H1 (cell line): ENCODE measurements around the gene PPIB. TPM values are rescaled to one million over a fixed set of nuclear protein-coding genes. Genes with fewer than 3 reads are reported as not detected.

ENCODE experiments used
- CTCF ChIA-PET: fragments of 300-600 bp; sonication (Branson Sonifier 250); formaldehyde crosslinking; loops from one replicate; lab custom pipeline; 2021; ENCODE audit not compliant: partially characterized antibody; lab: Charles Lee
- POLR2A ChIA-PET: fragments of 300-600 bp; sonication (Branson Sonifier 250); formaldehyde crosslinking; loops from one replicate; lab custom pipeline; 2021; ENCODE audit warnings: inconsistent platforms; ENCODE audit not compliant: partially characterized antibody; lab: Charles Lee
- DNase-seq, 2 experiments: peaks; one replicate each; pipeline versions ENCODE4 v3.0.0 to v3.0.0-alpha.2; 2010 to 2022; ENCODE audit warnings: low spot score in 2 of 2, low read depth in 1 of 2, mixed read lengths in 1 of 2
- FAIRE-seq: peaks from 2 replicates; lab custom pipeline; 2011; peaks lifted over from hg19 to GRCh38; lab: Jason Lieb, UNC
- H2AFZ ChIP-seq: 2 replicates; pipeline ENCODE4 v1.8.1; 2012; ENCODE audit warnings: low read length, inconsistent platforms
- H2AK5ac ChIP-seq: 2 replicates; pipeline ENCODE4 v1.6.1; 2013; ENCODE audit warnings: low read depth, low read length
- H2BK120ac ChIP-seq: replicated peaks from 2 replicates; pipeline ENCODE3; 2013; ENCODE audit warnings: low read depth, low read length, inconsistent platforms
- H2BK12ac ChIP-seq: 2 replicates; pipeline ENCODE4 v1.6.1; 2013; ENCODE audit warnings: low read depth, low read length
- H2BK15ac ChIP-seq: 2 replicates; pipeline ENCODE4 v1.6.1; 2013; ENCODE audit warnings: low read length
- H2BK20ac ChIP-seq: 2 replicates; pipeline ENCODE4 v1.6.1; 2013; ENCODE audit warnings: low read length
- H2BK5ac ChIP-seq: 2 replicates; pipeline ENCODE4 v1.6.1; 2013; ENCODE audit warnings: low read depth, low read length
- H3K14ac ChIP-seq: 2 replicates; pipeline ENCODE4 v1.6.1; 2013; ENCODE audit warnings: inconsistent platforms; ENCODE audit not compliant: insufficient read length
- H3K18ac ChIP-seq: 2 replicates; pipeline ENCODE4 v1.6.1; 2013; ENCODE audit warnings: low read length; ENCODE audit errors: extremely low read depth
- H3K23ac ChIP-seq: 2 replicates; pipeline ENCODE4 v1.6.1; 2013; ENCODE audit warnings: inconsistent platforms; ENCODE audit not compliant: insufficient read length
- H3K23me2 ChIP-seq: 2 replicates; pipeline ENCODE4 v1.6.1; 2013; ENCODE audit warnings: low read depth, low read length
- H3K27ac ChIP-seq: 2 replicates; pipeline ENCODE4 v1.6.1; 2011; ENCODE audit warnings: low read depth, low read length, inconsistent platforms
- H3K27me3 ChIP-seq, 4 experiments: replicated peaks in 1 of 4; 1 replicate in 1 of 4; 2 replicates in 3 of 4; pipeline versions ENCODE4 v1.6.1 to v1.8.1; 2011 to 2013; ENCODE audit warnings: low read length in 3 of 4, mild to moderate bottlenecking in 3 of 4, inconsistent platforms in 2 of 4, mixed read lengths in 2 of 4, moderate library complexity in 1 of 4; ENCODE audit not compliant: control insufficient read depth in 3 of 4, insufficient read depth in 3 of 4; ENCODE audit errors: extremely low read depth in 1 of 4
- H3K36me3 ChIP-seq, 4 experiments: 2 replicates each; pipeline versions ENCODE4 v1.6.1 to v1.8.1; 2011 to 2013; ENCODE audit warnings: mild to moderate bottlenecking in 4 of 4, low read length in 3 of 4, moderate library complexity in 2 of 4, control low read depth in 1 of 4, inconsistent platforms in 1 of 4; ENCODE audit not compliant: insufficient read depth in 4 of 4, control insufficient read depth in 2 of 4
- H3K4ac ChIP-seq: replicated peaks from 2 replicates; pipeline ENCODE3; 2013; ENCODE audit warnings: low read length, low read depth, mixed read lengths, inconsistent platforms; ENCODE audit not compliant: insufficient read length
- H3K4me1 ChIP-seq, 4 experiments: replicated peaks in 1 of 4; 1 replicate in 1 of 4; 2 replicates in 3 of 4; pipeline versions ENCODE4 v1.6.1 to v1.8.1; 2011 to 2013; ENCODE audit warnings: low read length in 3 of 4, inconsistent platforms in 2 of 4, mixed read lengths in 1 of 4; ENCODE audit not compliant: insufficient read depth in 4 of 4, control insufficient read depth in 3 of 4
- H3K4me2 ChIP-seq, 2 experiments: 2 replicates each; pipeline versions ENCODE4 v1.6.1 to v1.8.1; 2011 to 2013; ENCODE audit warnings: low read depth in 2 of 2, low read length in 2 of 2, control low read depth in 1 of 2, inconsistent platforms in 1 of 2, mild to moderate bottlenecking in 1 of 2; ENCODE audit not compliant: insufficient read depth in 1 of 2
- H3K4me3 ChIP-seq, 4 experiments: fragments of 200-600, 300-600 bp in 1 of 4; sonication (generic), shearing (Covaris generic), sonication (Bioruptor Twin) in 1 of 4; 2 replicates each; pipeline versions ENCODE4 v1.5.1 to v1.8.1; 2011 to 2016; ENCODE audit warnings: low read length in 4 of 4, low read depth in 3 of 4, control low read depth in 2 of 4, inconsistent platforms in 2 of 4, mild to moderate bottlenecking in 2 of 4, mixed read lengths in 1 of 4, moderate library complexity in 1 of 4; ENCODE audit not compliant: insufficient read depth in 2 of 4; ENCODE audit errors: extremely low read depth in 1 of 4
- H3K56ac ChIP-seq: replicated peaks from 2 replicates; pipeline ENCODE3; 2013; ENCODE audit warnings: low read depth, mild to moderate bottlenecking, mixed read lengths, low read length, inconsistent platforms; ENCODE audit not compliant: insufficient read length
- H3K79me1 ChIP-seq: 2 replicates; pipeline ENCODE4 v1.6.1; 2013; ENCODE audit warnings: low read depth, low read length, control low read depth
- H3K79me2 ChIP-seq, 2 experiments: 2 replicates each; pipeline versions ENCODE4 v1.6.1 to v1.8.1; 2012 to 2013; ENCODE audit warnings: low read length in 2 of 2, mild to moderate bottlenecking in 2 of 2, inconsistent platforms in 1 of 2; ENCODE audit not compliant: insufficient read depth in 2 of 2, control insufficient read depth in 1 of 2
- H3K9ac ChIP-seq, 4 experiments: replicated peaks in 1 of 4; 1 replicate in 1 of 4; 2 replicates in 3 of 4; pipeline versions ENCODE4 v1.6.1 to v1.8.1; 2011 to 2013; ENCODE audit warnings: low read depth in 3 of 4, low read length in 3 of 4, control low read depth in 2 of 4, mild to moderate bottlenecking in 2 of 4, moderate library complexity in 2 of 4, inconsistent platforms in 1 of 4; ENCODE audit errors: extremely low read depth in 1 of 4
- H3K9me3 ChIP-seq, 2 experiments: 2 replicates each; pipeline versions ENCODE4 v1.6.1 to v1.8.1; 2012 to 2013; ENCODE audit warnings: mild to moderate bottlenecking in 2 of 2, moderate library complexity in 2 of 2, control low read depth in 1 of 2, inconsistent platforms in 1 of 2, low read depth in 1 of 2, low read length in 1 of 2, mixed read lengths in 1 of 2; ENCODE audit not compliant: insufficient read depth in 2 of 2
- H4K20me1 ChIP-seq, 2 experiments: replicated peaks in 1 of 2; 2 replicates each; pipeline versions ENCODE3 to v1.8.1; 2011 to 2013; ENCODE audit warnings: inconsistent platforms in 2 of 2, low read length in 2 of 2, mild to moderate bottlenecking in 1 of 2; ENCODE audit not compliant: insufficient read depth in 2 of 2, control insufficient read depth in 1 of 2
- H4K5ac ChIP-seq: 2 replicates; pipeline ENCODE4 v1.6.1; 2013; ENCODE audit warnings: low read length, low read depth, mixed read lengths, inconsistent platforms; ENCODE audit not compliant: insufficient read length
- H4K8ac ChIP-seq: 2 replicates; pipeline ENCODE4 v1.8.0; 2013; ENCODE audit warnings: mild to moderate bottlenecking, moderate library complexity, low read length, inconsistent platforms; ENCODE audit not compliant: insufficient read depth; ENCODE audit errors: extremely low read depth
- H4K91ac ChIP-seq: replicated peaks from 2 replicates; pipeline ENCODE3; 2013; ENCODE audit warnings: low read length, mixed read lengths, inconsistent platforms; ENCODE audit not compliant: insufficient read length
- BCL11A ChIP-seq, 2 experiments: IDR thresholded peaks; one replicate each; pipeline ENCODE4 v1.6.1; 2011; ENCODE audit warnings: low read depth in 2 of 2, low read length in 2 of 2, mild to moderate bottlenecking in 2 of 2
- CBX8 ChIP-seq: fragments of 300-800, 300-1000 bp; sonication (generic); IDR thresholded peaks from 2 replicates; pipeline ENCODE4 v1.7.1; 2016; ENCODE audit warnings: low read depth, low read length, borderline replicate concordance
- EZH2 ChIP-seq: fragments of 200-600 bp; sonication (generic); IDR thresholded peaks from 2 replicates; pipeline ENCODE4 v1.7.1; 2012; ENCODE audit warnings: low read depth, mild to moderate bottlenecking, moderate library complexity, low read length, inconsistent platforms; ENCODE audit not compliant: severe bottlenecking
- GTF2F1 ChIP-seq: IDR thresholded peaks from 2 replicates; pipeline ENCODE4 v1.6.1; 2012; ENCODE audit warnings: low read depth, low read length, improper control_type of control experiment, borderline replicate concordance
- JUN ChIP-seq: IDR thresholded peaks from 2 replicates; pipeline ENCODE4 v1.6.1; 2011; ENCODE audit warnings: low read depth, mild to moderate bottlenecking, improper control_type of control experiment, low read length
- KDM5A ChIP-seq: fragments of 200-600 bp; IDR thresholded peaks from 2 replicates; pipeline ENCODE4 v1.7.1; 2012; ENCODE audit warnings: mild to moderate bottlenecking, low read length, inconsistent platforms, mixed read lengths
- RFX5 ChIP-seq: IDR thresholded peaks from 2 replicates; pipeline ENCODE4 v1.6.1; 2011; ENCODE audit warnings: low read depth, low read length, improper control_type of control experiment, borderline replicate concordance
- SP1 ChIP-seq: IDR thresholded peaks from 2 replicates; pipeline ENCODE4 v1.6.1; 2011; ENCODE audit warnings: low read depth, low read length
- TAF1 ChIP-seq: IDR thresholded peaks from 2 replicates; pipeline ENCODE4 v1.6.1; 2011; ENCODE audit warnings: mild to moderate bottlenecking, low read depth, low read length
- WGBS, 2 experiments: shearing (Covaris generic) in 1 of 2; methylation state at CpG; one replicate each; pipeline versions ENCODE4 v1.1.6 to v1.1.7; 2013 to 2015; ENCODE audit warnings: low lambda C conversion rate in 2 of 2, mixed read lengths in 2 of 2, inconsistent platforms in 1 of 2, low coverage in 1 of 2, missing lambda C conversion rate in 1 of 2; ENCODE audit not compliant: insufficient replicate concordance in 2 of 2, insufficient coverage in 1 of 2, insufficient read length in 1 of 2; ENCODE audit errors: extremely low coverage in 1 of 2, missing lambda C conversion rate in 1 of 2; 5-methylcytosine and 5-hydroxymethylcytosine counted together
- polyA plus RNA-seq, 7 experiments: library from polyadenylated mRNA; depleted of rRNA in 3 of 7; stranded (reverse) in 5 of 7; unstranded in 2 of 7; fragments of >200 nt in 5 of 7; fragments of 200-250 nt in 2 of 7; gene quantifications; 1 replicate in 5 of 7; 2 replicates in 1 of 7; 4 replicates in 1 of 7; pipeline versions ENCODE4 v1.2.1 to v1.2.3, GENCODE V29; 2011 to 2013; ENCODE audit warnings: missing spikeins in 2 of 7, mixed read lengths in 2 of 7
- total RNA-seq: library from RNA; stranded (reverse); fragmentation: NEBNext Ultra II Directional; extraction: Animal tissue kit (Norgen Biotek cat#: 25700); gene quantifications from 2 replicates; pipeline ENCODE4 v1.2.1, GENCODE V29; 2021
- TF ChIP-seq, protein P1 (sequence below): IDR thresholded peaks from 2 replicates; pipeline ENCODE4 v1.6.1; 2011; ENCODE audit warnings: low read length, improper control_type of control experiment

Gene PPIB
- total and polyA plus RNA-seq, 2 of the 8 experiments (the other 6 are each of a cell fraction or from before 2014, with no cell fraction given): 558 to 579 TPM

GRCh38 chr15:64121614-64122013 lies 41.2 kb downstream of the PPIB start:
- no peak overlapping the region for H2AFZ ChIP-seq
- no peaks in the 10 kb centered on the region for H3K79me2 ChIP-seq
- no peak overlapping the region for H3K4me3 ChIP-seq
- no peak overlapping the region for H3K14ac ChIP-seq
- H3K18ac ChIP-seq: no peak overlapping the region
- H2BK12ac ChIP-seq: no peak overlapping the region
- no peaks in the 10 kb centered on the region; the same call in 1 of the 2 replicates for H3K79me1 ChIP-seq
- H3K4ac ChIP-seq: no peak overlapping the region
- H2BK5ac ChIP-seq: no peak overlapping the region
- H3K9ac ChIP-seq: no peak overlapping the region
- no peak overlapping the region for H2BK20ac ChIP-seq
- H4K5ac ChIP-seq: no peak overlapping the region
- no peak overlapping the region for H4K8ac ChIP-seq
- 88% methylated on average over 4 of the region's 4 CpGs; no CpG with 5 or more reads in 1 of the 2 experiments for WGBS, 2 experiments
- H3K23ac ChIP-seq: no peak overlapping the region
- CTCF ChIA-PET: interaction anchor here (1.1 to 2.3 kb wide), 3 partner anchors 10 to 31 kb away, joined by 3 to 9 read pairs (median 5); no protein-coding TSS in a partner anchor
- no peak overlapping the region for H3K56ac ChIP-seq
- POLR2A ChIA-PET: interaction anchor here (0.9 to 1.4 kb wide), 2 partner anchors 17 to 32 kb away, joined by 3 read pairs; no protein-coding TSS in a partner anchor
- H3K23me2 ChIP-seq: no peaks in the 10 kb centered on the region
- H2BK15ac ChIP-seq: no peak overlapping the region
- DNase-seq: no peak
- peaks cover 6 to 40% (median 13%) of the 10 kb centered on the region in 4 experiments; a peak in 7 of 8 replicates for H3K36me3 ChIP-seq
- FAIRE-seq: no peak
- H3K9me3 ChIP-seq: no peaks in the 10 kb centered on the region
- no peak overlapping the region for H3K27ac ChIP-seq
- H3K4me1 ChIP-seq: no peaks in the 10 kb centered on the region
- H2AK5ac ChIP-seq: no peak overlapping the region
- H3K27me3 ChIP-seq: no peaks in the 10 kb centered on the region
- no peaks in the 10 kb centered on the region for H4K20me1 ChIP-seq
- H4K91ac ChIP-seq: no peak overlapping the region
- no peak overlapping the region for H3K4me2 ChIP-seq
- no peak overlapping the region for H2BK120ac ChIP-seq
- TF ChIP-seq JUN (no peak), GTF2F1 (no peak), EZH2 (no peak), TAF1 (no peak), SP1 (no peak), BCL11A (IDR thresholded peaks at IDR 0.05; ENCODE audit: low read depth in 2 of 2, low read length in 2 of 2) (no peak), RFX5 (no peak), KDM5A (no peak), CBX8 (no peak)
- TF ChIP-seq, protein P1, sequence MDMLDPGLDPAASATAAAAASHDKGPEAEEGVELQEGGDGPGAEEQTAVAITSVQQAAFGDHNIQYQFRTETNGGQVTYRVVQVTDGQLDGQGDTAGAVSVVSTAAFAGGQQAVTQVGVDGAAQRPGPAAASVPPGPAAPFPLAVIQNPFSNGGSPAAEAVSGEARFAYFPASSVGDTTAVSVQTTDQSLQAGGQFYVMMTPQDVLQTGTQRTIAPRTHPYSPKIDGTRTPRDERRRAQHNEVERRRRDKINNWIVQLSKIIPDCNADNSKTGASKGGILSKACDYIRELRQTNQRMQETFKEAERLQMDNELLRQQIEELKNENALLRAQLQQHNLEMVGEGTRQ: no peak
